BJ (cell line): ENCODE measurements around the gene RBMXL2. TPM values are rescaled to one million over a fixed set of nuclear protein-coding genes. Genes with fewer than 3 reads are reported as not detected.
A peak's percentile ranks its signal among the peaks of the same experiment; 100 is the strongest.

Source experiments
- CTCF ChIA-PET: fragments of 350-600 bp; formaldehyde crosslinking; extraction: SDS; loops from one replicate; lab custom pipeline; 2021; ENCODE audit warnings: antibody characterized with exemption, inconsistent platforms; lab: Yijun Ruan, JAX
- POLR2A ChIA-PET: fragments of 300-600 bp; sonication (Branson Sonifier 250); formaldehyde crosslinking; extraction: SDS; loops from one replicate; lab custom pipeline; 2021; ENCODE audit warnings: antibody characterized with exemption; lab: Charles Lee
- DNase-seq: peaks from one replicate; pipeline ENCODE4 v3.0.0-alpha.2; 2011; ENCODE audit warnings: low read depth
- H3K27me3 ChIP-seq: 2 replicates; pipeline ENCODE4 v1.6.0; 2011; ENCODE audit warnings: low read length; ENCODE audit not compliant: control insufficient read depth, insufficient read depth
- H3K36me3 ChIP-seq: 2 replicates; pipeline ENCODE4 v1.5.1; 2011; ENCODE audit warnings: low read length; ENCODE audit not compliant: control insufficient read depth, insufficient read depth
- H3K4me3 ChIP-seq: 2 replicates; pipeline ENCODE4 v1.5.1; 2011; ENCODE audit warnings: low read depth, mild to moderate bottlenecking, control low read depth, low read length
- CTCF ChIP-seq: IDR thresholded peaks from 2 replicates; pipeline ENCODE4 v1.5.1; 2011; ENCODE audit warnings: low read depth, mild to moderate bottlenecking, control low read depth, inconsistent platforms, low read length, moderate library complexity; ENCODE audit not compliant: insufficient read depth
- polyA plus RNA-seq: library from polyadenylated mRNA; depleted of rRNA; stranded (reverse); fragments of >200 nt; gene quantifications from 2 replicates; pipeline ENCODE4 v1.2.3, GENCODE V29; 2011

Gene RBMXL2
- polyA plus RNA-seq, 1 experiment: not detected

GRCh38 chr11:7057641-7058040, 31.2 kb upstream of the RBMXL2 start:
- TF ChIP-seq CTCF: no peak
- Histone ChIP-seq H3K27me3 (no peaks in the 10 kb centered on the region), H3K4me3 (no peak overlapping the region), H3K36me3 (no peaks in the 10 kb centered on the region)
- DNase-seq: no peak
- ChIA-PET CTCF (interaction anchor here (0.6 to 1.8 kb wide), 3 partner anchors 40 to 245 kb away, joined by 3 to 4 read pairs (median 3); no protein-coding TSS in a partner anchor), POLR2A (no interaction called here)

- H3K4me3 ChIP-seq: no peak overlapping the region
- peak; percentile 71 for DNase-seq
- H3K27me3 ChIP-seq: no peaks in the 10 kb centered on the region
- no peak for TF ChIP-seq CTCF
- no peaks in the 10 kb centered on the region for H3K36me3 ChIP-seq
- CTCF ChIA-PET: interaction anchor here (0.5 kb wide), 1 partner anchor 197 kb away, joined by 3 read pairs; no protein-coding TSS in a partner anchor
- POLR2A ChIA-PET: no interaction called here
Observed at GRCh38 chr11:7060868-7061267, 27.9 kb upstream of the RBMXL2 start.

- Histone ChIP-seq H3K36me3 (no peaks in the 10 kb centered on the region), H3K4me3 (no peak overlapping the region), H3K27me3 (no peaks in the 10 kb centered on the region)
- ChIA-PET CTCF (interaction anchor here (1.0 kb wide), 1 partner anchor 17 kb away, joined by 3 read pairs; no protein-coding TSS in a partner anchor), POLR2A (no interaction called here)
- no peak for DNase-seq
- no peak for TF ChIP-seq CTCF
Observed at GRCh38 chr11:7062534-7062933, 26.3 kb upstream of the RBMXL2 start.

- CTCF ChIA-PET: no interaction called here
- no peak for DNase-seq
- TF ChIP-seq CTCF: no peak
- Histone ChIP-seq H3K27me3 (no peaks in the 10 kb centered on the region), H3K4me3 (no peak overlapping the region), H3K36me3 (no peaks in the 10 kb centered on the region)
- POLR2A ChIA-PET: no interaction called here
Observed at GRCh38 chr11:7072401-7073028, 16.3 kb upstream of the RBMXL2 start.

- Histone ChIP-seq H3K27me3 (no peaks in the 10 kb centered on the region), H3K36me3 (no peaks in the 10 kb centered on the region), H3K4me3 (no peak overlapping the region)
- CTCF ChIA-PET: no interaction called here
- DNase-seq: no peak
- POLR2A ChIA-PET: no interaction called here
- no peak for TF ChIP-seq CTCF
Observed at GRCh38 chr11:7077101-7077500, 11.7 kb upstream of the RBMXL2 start.
